T-helper 1 cell treated with Interleukin-12 subunit alpha and Interleukin-12 subunit beta and Interleukin-4 antibody, amounts not matched to agents 30 ng/mL and 1 ng/mL, for 36 hours (primary cell): ENCODE results near the gene SUSD6. TPM values are rescaled to one million over a fixed set of nuclear protein-coding genes. Genes with fewer than 3 reads are reported as not detected.
"Not testable (repeated sequence)": the region's sequence is repeated elsewhere in the genome, so short reads cannot be mapped to it uniquely, and the experiment has no call there.

Experiments used
- intact Hi-C: fragments of 100-400 bp; cut with micrococcal nuclease; formaldehyde crosslinking; loops from one replicate; pipeline ENCODE4 v1.15.1; 2024
- total RNA-seq: library from RNA; stranded (reverse); gene quantifications from 2 replicates; pipeline ENCODE4 v1.2.3, GENCODE V29; 2022

The SUSD6 gene
- total RNA-seq, 1 donor from 2014 or later: 106 TPM

GRCh38 chr14:69688299-69688649 lies 76.9 kb downstream of the SUSD6 start:
- intact Hi-C loops: loop anchor here (10.0 kb wide), 2 partner anchors 293 to 533 kb away; partner anchors contain the start of genes DCAF5, ERH and SLC39A9

- intact Hi-C loops: no loop called here
Measured at GRCh38 chr14:69690042-69690441, 78.6 kb downstream of the SUSD6 start.

GRCh38 chr14:69692594-69692993 lies 81.2 kb downstream of the SUSD6 start:
- intact Hi-C loops: no loop called here

- intact Hi-C loops: no loop called here
Measured at GRCh38 chr14:69693145-69693544, 81.7 kb downstream of the SUSD6 start.

- intact Hi-C loops: no loop called here
Measured at GRCh38 chr14:69693801-69694729, 82.7 kb downstream of the SUSD6 start.

- intact Hi-C loops: no loop called here
Measured at GRCh38 chr14:69694730-69695281, 83.4 kb downstream of the SUSD6 start.

GRCh38 chr14:69695322-69696203 lies 84.2 kb downstream of the SUSD6 start:
- intact Hi-C loops: loop anchor here (1.0 kb wide), 2 partner anchors 10 kb away; no protein-coding TSS in a partner anchor

GRCh38 chr14:69696204-69696527 lies 84.8 kb downstream of the SUSD6 start:
- intact Hi-C loops: loop anchor here (1.0 kb wide), 2 partner anchors 9 to 11 kb away; no protein-coding TSS in a partner anchor

- intact Hi-C loops: loop anchor here (1.0 kb wide), 3 partner anchors 8 to 12 kb away; no protein-coding TSS in a partner anchor
Measured at GRCh38 chr14:69696633-69697557, 85.5 kb downstream of the SUSD6 start.

- intact Hi-C loops: no loop called here
Measured at GRCh38 chr14:69698572-69698971, 87.2 kb downstream of the SUSD6 start.

GRCh38 chr14:69699243-69699642 lies 87.8 kb downstream of the SUSD6 start:
- intact Hi-C loops: not testable (repeated sequence)

GRCh38 chr14:69699748-69700303 lies 88.4 kb downstream of the SUSD6 start:
- intact Hi-C loops: no loop called here

GRCh38 chr14:69700575-69700974 lies 89.2 kb downstream of the SUSD6 start:
- intact Hi-C loops: no loop called here

- intact Hi-C loops: no loop called here
Measured at GRCh38 chr14:69701291-69701690, 89.9 kb downstream of the SUSD6 start.

GRCh38 chr14:69701857-69702256 lies 90.5 kb downstream of the SUSD6 start:
- intact Hi-C loops: loop anchor here (2.0 kb wide), 1 partner anchor 19 kb away; no protein-coding TSS in a partner anchor

- intact Hi-C loops: loop anchor here (2.0 kb wide), 1 partner anchor 21 kb away; no protein-coding TSS in a partner anchor
Measured at GRCh38 chr14:69703047-69704039, 91.9 kb downstream of the SUSD6 start.

GRCh38 chr14:69704319-69704718 lies 92.9 kb downstream of the SUSD6 start:
- intact Hi-C loops: no loop called here

- intact Hi-C loops: loop anchor here (1.0 to 5.0 kb wide), 2 partner anchors 9 to 1852 kb away; no protein-coding TSS in a partner anchor
Measured at GRCh38 chr14:69705706-69706105, 94.3 kb downstream of the SUSD6 start.

- intact Hi-C loops: loop anchor here (5.0 kb wide), 1 partner anchor 1849 kb away; no protein-coding TSS in a partner anchor
Measured at GRCh38 chr14:69708049-69708448, 96.7 kb downstream of the SUSD6 start.
